HG03571 (cell line): Measurements from ENCODE around the gene SMOC1.

Source experiments
- ATAC-seq: cut with Tn5 transposase; IDR thresholded peaks from one replicate; pipeline ENCODE4 v1.9.1; 2021; ENCODE audit not compliant: unreplicated experiment

The SMOC1 gene

DNA sequence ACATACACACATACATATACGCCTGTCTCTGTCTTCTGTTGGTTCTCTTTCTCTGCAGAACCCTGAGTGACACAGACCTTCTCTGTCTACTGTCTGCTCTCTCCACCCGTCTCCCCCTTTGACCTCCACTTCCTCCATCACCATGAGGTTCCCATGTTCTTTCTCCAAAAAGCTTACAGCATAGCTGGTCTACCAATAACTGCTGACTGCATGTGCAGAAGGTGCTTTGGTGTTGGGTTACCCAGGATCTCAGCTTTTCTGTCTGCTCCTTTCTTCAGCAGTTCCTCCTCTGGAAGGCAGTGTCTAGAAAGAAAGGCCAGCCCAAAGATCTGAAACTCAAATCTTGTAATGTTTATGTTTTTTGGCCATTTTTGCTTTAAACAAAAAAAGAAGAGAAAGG is 125.6 kb downstream of the SMOC1 start:
- no peak for ATAC-seq

DNA sequence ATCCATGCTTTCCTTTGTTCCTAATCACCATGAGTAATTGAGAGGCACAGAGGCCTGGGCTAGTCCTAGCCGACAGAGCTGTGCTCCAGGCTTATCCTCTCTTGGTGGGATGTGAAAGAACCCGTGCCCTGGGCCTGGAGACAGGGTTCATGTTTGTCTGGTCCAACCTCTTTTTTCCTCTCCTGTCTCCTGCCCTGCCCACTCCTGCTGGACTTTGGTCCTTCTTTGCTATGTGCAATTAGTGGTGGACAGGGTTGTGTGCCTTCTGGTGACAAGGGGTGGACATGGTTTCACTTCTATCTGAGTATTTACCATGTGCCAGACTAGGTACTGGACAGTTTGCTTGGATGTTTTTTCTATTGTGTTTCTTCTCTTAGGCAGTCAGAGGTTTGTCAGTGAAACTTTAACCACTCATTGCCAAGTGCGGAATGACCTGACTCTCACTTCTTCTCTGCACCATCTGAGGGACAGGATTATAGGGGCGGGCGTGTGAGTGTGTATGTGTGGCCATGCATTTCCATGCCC is 126.1 kb downstream of the SMOC1 start:
- no peak for ATAC-seq

DNA sequence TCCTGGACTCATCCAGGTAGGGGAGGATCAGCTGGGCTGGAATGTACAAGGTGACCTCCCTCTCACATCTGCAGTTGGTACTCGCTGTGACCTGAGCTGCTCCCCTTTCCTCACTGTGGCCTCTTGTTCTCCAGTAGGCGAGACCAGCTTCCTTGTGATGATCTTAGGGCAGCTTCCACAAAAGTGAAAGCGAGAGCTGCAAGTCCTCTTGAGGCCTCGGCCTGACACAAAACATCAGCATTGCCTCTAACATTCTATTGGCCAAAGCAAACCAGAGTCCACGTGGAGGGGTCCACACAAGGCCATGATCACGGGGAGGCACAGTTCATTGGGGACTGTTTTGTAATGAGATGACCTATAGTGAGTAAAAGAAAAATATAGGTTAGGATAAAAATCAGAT is 127.5 kb downstream of the SMOC1 start:
- ATAC-seq: no peak

DNA sequence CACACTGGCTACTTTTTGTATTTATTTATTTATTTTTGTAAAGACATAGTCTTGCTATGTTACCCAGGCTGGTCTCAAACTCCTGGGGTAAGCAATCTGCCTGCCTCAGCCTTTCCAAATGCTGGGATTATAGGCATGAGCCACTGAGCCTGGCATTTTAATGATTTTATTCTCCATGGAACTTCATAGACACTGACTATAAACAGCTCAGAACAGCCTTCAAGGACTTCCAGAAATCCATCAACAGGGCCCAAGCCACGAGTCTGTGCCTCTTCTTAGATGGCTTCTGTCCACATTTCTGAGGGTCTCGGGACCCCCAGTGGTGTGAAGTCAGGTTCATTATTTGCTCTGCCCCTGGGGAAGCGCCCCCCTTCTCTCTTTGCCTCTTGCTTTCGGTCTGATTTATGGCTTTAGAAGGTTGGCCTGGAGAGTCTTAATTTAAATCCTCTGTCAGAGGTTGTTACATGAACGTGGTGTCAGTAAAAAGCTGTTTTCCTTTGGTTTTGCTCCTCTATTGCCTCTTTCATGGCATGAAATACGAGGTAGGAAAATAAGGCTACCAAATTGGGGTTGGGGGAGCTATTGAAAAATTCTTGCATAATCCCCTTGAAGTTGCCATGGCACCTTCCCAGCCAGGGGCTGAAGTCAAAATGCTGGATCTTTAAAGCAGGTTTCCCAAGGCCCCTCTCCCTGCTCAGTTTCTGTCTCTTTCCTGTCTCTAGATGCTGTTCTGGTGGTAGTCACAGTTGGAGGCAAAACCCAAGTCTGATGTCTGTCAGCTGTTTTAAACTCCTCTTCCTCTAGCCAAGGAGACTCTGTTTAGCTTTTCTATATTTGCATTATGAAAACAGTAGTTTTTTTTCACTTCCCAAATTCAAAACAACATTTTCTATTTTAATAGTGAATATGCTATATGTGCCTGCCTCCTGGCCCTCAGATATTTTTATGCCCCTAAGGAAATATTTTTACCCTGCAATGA is 129.4 kb downstream of the SMOC1 start:
- no peak for ATAC-seq

DNA sequence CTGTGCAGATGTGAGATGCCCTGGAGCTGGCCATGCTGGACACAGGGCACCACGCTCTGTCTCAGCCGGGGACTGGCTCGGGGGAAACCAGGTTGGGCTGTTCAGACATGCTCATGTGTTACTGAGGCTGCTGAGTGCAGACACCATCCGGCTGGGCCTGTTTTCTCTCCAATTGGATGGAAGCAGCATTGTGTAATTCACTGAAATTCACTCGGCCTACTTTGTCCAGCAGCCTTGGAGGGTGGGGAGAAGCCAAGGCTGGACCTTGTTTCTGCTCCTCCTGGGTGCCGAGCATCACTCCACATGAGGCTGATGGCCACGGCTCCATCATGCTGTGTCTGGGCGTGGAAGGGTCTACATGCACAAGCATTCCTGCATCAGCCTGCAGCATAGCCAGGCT is 130.7 kb downstream of the SMOC1 start:
- ATAC-seq: no peak

- no peak for ATAC-seq
Measured at GRCh38 chr14:70011098-70011497, 131.9 kb downstream of the SMOC1 start.

GRCh38 chr14:70011708-70012107 is 132.5 kb downstream of the SMOC1 start:
- no peak for ATAC-seq

DNA sequence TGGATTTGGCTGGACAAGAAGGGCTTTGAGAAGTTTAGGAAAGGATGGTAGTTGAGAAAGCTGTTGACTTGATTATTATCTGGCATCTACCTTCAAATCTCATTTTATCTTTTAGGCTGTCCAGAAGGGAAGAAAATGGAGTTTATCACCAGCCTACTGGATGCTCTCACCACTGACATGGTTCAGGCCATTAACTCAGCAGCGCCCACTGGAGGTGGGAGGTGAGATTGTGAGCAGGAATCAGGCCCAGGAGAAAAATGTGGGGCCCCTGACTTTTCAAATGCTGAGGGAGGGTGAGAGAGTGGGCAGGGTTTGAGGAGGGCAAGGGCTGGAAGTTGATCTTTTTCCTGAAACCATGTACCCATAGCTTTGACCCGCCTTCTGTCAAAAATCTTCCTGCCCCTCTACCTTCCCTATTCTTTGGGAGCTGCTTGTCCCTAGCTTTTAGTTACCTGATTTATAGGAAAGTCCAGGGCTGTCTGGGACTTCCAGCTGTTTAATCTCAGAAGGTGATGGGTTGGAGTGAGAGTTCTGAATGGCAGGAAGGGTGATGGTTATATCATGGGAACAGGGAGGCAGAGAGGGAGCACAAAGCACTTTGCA is 134.2 kb downstream of the SMOC1 start:
- no peak for ATAC-seq

DNA sequence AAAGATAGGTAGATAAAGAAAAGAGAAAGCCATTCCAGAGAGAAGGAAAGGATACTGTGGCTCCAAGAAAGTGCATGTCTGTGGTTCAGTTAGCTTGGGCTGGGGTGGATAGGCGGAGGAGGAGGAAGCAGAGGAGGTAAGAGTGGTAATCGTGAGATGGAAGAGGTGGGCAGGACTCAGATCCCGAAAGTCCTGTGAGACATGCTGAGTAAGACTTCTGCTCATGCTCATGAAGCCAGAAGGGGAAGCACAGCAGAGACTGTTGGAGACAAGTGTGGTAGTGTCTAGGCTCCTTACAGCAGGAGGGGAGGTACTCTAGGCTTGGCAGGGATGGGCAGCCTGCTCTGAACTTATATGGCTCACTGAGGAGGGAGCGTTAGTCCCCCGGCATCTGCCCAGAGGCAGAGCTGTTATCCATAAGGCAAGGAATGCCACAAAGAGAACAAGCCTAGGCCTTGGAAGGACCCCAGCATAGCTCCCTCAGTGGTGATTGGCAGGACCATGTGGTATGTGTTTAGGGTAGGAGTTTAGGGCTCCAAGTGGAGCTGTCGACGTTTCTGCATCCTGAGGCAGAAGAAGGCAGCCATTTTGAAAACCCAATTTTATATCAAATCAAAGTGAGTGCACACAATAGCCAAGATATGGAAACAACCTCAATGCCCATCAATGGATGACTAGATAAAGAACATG is 135.3 kb downstream of the SMOC1 start:
- ATAC-seq: no peak

DNA sequence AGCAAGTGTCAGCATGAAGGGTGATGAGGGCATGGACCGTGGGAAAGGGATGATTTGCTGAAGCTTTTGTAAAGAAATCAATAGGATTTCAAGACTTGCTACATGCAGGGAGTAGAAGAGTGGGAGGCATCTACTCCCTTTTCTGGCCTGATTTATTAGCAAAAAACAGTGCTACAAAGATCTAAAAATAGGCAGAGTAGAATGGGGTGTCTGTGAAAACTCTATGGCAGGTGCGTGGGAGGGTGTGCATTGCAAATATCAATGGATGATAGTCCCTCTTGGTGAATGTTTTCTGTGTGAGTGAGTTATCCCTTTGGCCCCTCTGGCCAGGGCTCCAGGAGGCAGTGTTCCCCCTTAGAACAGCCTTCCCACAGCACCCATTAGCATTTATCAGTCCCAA is 139.0 kb downstream of the SMOC1 start:
- ATAC-seq: no peak

DNA sequence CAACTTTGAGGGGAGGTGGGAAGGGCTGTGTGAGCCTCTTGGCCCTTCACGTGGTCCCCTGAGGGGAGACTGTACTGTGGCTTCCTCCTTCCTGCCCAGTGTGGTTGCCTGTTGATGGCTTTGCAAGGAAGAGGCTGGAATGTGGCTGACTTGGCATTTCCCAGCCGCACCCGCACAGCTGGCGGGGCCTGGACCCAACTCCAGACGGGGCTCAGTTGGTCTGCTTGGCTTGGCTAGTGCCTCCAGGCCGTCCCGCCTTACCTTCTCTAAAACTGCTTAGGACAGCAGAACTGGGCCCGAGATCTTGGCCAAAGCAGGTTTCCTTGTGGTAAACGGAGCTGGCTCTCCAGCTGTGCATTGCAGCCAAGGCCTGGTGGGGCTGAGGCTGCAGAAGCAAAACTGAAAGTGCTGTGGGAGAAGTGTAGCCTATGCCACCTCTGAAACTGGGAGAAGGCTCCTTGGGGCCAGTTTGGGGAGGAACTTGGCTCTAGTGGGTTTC is 139.5 kb downstream of the SMOC1 start:
- no peak for ATAC-seq

DNA sequence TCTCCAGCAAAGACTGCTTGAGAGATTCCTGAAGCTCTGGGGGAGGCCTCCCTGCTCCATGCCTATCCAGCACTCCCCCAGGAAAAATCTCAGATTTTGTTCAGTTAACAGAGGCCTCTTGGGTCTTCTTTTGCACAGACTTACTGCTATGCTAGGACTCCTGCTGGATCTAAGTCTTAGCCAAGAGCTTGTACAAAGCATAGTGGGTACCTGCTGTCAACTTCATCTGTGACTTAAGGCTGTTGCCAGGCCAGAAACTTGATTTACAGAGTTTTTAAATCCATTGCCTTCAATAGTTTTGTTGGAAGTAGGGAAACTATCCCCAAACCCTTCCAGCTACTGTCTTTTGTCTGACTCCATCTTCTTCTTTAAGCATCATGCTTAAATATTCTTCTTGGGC is 140.5 kb downstream of the SMOC1 start:
- ATAC-seq: no peak

DNA sequence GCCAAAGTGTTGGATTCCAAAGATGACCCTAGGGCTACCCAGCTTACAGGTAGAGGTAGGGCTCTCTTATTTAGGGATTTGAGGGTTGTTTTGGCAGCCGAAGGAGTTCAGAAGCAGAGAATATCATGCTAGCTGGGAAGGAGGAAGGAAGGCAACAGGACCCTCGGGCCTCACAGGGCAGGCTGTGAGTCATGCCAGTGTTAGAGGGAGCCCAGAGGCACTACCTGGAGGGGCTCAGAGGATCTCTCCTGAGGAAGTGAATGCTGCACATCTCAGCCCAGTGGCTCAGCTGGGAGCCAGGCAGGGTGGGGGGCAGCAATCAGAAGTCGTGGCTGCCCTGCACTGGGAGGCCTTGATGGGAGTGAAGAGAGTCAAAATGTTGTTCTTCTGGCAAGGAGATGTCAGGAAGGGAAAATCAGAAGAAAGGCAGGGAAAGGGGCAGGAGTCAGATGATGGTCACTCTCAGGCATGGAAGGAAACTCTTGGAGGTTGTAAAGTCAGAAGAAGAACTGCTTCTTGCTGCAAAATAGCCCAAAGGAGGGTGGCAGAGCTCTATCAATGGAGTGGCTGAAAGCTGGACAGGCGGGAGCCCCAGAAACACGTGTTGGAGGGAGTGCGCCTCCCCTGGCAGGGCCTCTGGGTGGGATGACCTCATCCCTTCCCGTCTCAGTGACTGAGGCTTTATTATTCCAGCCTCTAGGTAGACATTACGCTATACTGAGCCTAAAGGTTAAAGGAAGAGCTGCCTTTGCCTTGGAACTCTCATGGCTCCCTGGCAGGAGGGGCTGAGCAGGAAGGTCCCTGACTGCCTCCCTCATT is 141.3 kb downstream of the SMOC1 start:
- no peak for ATAC-seq

GRCh38 chr14:70021548-70022220 is 142.5 kb downstream of the SMOC1 start:
- no peak for ATAC-seq

- ATAC-seq: no peak
Measured at GRCh38 chr14:70022771-70023445, 143.7 kb downstream of the SMOC1 start.

DNA sequence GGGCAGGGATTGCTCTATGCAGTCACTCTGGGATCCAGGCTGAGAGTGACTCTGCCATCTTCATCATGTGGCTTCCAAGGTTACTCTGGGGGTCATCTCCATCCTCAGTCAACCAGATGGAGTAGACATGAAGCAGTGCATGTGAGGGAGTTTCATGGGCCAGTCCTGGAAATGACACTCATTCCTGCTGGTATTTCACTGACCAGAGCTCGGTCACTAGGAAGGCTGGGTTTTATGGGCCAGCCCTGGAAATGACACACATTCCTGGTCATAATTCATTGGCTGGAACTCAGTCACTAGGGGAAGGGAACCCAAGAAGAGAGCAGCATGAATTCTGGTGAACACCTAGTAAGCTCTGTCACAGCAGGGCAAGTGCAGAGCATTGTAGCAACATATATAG is 144.7 kb downstream of the SMOC1 start:
- ATAC-seq: no peak

DNA sequence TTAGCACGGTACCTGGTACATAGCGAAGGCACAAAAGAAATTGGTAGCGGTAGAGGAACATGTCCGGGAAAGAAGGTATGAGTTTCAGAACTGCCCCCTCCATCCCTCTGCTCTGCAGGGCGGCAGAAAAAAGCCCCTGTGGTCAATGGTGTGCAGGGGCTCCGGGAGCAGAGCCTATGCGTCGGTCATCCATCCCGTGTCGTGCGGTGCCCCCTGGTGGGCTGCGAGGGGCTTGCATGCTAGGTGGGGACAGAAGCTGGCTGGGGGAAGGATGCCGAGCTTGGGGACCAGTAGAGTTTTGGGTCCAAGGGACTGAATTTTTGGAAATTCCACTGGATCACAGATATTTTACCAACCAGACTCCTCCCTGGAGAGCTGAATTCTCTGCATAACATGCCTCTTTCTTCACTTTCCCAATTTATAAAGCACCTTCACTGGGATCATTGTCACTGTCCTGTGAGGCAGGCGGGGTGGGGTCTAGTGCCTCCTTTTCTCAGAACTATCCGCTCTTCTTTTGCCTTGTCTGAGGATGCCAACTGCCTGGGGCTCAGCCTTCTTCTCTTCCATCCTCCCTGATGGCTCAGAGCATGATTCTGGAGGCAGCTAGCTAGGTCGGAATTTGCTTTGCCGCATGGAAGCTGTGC is 148.7 kb downstream of the SMOC1 start:
- ATAC-seq: no peak

DNA sequence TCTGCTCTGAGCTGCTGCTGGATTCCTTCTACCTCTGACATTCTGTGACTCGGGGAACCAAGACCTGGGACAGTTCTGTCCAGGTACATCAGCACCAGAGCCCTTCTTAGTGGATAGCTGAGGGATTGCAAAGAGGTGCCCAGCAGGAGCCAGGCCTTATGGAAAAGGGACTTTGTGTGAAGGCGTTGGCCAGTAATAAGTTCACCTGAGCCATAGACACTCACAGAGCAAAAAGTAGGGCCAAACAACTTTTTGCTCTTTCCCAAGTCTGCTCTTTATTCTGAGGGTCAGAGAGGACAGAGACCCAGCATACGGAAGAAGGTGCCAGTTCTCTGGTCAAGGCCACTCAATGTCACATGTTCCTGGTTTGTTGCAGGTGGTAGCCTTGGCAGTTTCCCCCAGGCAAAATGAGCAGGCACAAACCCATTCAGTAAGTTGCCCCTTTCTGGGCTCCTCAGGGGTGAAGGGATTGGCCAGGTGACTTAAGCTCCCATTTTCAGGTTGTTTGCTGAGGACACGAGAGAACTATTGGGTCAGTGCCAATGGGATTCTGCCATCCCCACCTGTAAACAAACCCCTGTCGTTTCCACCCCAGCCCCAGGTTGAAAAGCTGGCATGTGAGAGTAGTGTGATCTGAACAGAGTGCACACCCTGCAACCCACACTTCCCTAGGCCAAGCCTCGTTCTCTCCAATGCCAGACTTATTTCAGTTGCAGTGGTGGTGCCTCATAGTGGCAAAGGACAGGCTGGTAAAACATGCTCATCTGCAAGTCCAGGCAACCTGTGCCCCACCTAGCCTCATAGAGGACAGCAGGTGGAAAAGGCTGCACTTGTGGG is 150.3 kb downstream of the SMOC1 start:
- no peak for ATAC-seq
